Lung microvascular endothelial cell (primary cell): ENCODE measurements around the gene INSIG2. TPM values are rescaled to one million over a fixed set of nuclear protein-coding genes. Genes with fewer than 3 reads are reported as not detected.

ENCODE experiments used
- DNase-seq, 2 donors: peaks; one replicate each; pipeline versions ENCODE4 v3.0.0 to v3.0.0-alpha.2; 2010; ENCODE audit warnings: low read depth in 2 of 2
- total RNA-seq: library from RNA; depleted of rRNA; stranded (reverse); fragments of >200 nt; gene quantifications from 2 replicates; pipeline ENCODE4 v1.2.1, GENCODE V29; 2014

The INSIG2 gene
- total RNA-seq, 1 donor from 2014 or later: 19.6 TPM

- no peak for DNase-seq
Observed at GRCh38 chr2:118127250-118127649, 39.0 kb downstream of the INSIG2 start.

- no peak for DNase-seq
Observed at GRCh38 chr2:118128826-118129225, 40.6 kb downstream of the INSIG2 start.

DNA sequence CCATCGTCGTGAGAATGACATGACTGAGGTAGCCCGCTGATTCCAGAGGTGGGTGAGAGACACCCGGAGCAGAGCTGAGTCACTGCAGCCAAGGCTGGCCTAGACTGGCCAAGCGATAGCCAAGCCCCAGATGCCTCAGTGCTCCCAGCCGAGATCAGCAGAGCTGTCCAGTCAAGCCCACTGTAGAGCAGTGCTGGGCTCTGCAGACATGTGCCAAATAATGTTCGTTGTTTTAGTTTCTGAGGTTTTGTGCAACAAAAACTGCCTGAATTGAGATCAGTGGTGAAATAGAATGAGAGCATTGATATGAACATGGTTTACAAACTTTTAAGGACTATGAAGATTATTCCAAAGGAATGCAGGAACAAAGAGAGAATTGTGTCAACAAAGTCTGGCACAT lies 42.1 kb downstream of the INSIG2 start:
- DNase-seq: no peak

DNA sequence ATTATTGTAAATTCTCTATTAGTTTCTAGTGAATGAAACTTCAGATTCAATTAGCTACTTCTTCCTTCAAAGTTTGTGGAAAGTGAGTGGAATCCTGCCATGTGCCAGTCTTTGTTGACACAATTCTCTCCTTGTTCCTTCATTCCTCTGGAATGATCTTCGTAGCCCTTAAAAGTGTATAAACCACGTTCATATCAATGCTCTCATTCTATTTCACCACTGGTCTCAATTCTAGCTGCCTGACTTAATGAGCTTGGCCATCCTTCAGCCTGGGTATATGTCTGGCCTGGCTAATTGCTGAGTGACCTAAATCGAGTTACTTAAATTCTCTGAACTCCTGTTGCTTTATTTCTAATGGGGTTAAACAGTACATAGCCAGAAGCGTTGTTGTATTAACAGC lies 43.5 kb downstream of the INSIG2 start:
- no peak for DNase-seq

- no peak for DNase-seq
Observed at GRCh38 chr2:118133916-118134315, 45.6 kb downstream of the INSIG2 start.

GRCh38 chr2:118134650-118135049 lies 46.4 kb downstream of the INSIG2 start:
- no peak for DNase-seq

DNA sequence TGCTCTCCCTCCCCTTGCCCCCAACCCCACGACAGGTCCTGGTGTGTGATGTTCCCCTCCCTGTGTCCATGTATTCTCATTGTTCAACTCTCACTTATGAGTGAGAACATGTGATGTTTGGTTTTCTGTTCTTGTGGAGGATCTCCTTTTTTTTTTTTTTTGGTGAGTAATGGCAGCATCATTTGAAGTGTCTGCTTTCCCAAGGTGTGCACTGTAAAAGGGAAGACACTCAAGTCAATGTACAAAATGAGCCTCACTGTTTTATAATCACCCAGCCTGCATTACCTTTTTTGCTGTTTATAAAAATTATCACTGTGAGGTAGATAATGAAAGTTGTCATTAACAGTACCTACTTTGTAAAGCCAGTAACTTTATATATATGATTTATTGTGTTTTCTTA lies 56.9 kb downstream of the INSIG2 start:
- DNase-seq: no peak

DNA sequence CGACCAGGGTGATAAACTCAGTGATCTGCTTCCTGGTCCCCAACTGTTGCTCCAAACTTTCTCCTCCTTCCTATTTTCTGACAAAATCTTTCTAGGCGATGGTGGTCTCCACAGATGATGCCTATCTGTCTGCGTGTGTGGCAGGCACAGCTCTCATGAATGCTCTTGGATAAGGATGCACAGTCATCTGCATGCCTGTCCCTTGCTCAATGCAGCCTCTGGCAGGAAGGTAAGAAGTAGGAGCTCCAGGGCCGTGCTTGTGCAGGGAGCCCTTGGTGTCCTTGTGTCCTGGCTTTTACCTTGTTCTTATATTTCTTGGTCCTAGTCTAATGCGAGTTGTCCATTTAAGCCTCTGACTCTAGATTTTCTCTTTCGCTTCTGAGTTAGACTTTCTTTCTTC lies 57.5 kb downstream of the INSIG2 start:
- DNase-seq: no peak

DNA sequence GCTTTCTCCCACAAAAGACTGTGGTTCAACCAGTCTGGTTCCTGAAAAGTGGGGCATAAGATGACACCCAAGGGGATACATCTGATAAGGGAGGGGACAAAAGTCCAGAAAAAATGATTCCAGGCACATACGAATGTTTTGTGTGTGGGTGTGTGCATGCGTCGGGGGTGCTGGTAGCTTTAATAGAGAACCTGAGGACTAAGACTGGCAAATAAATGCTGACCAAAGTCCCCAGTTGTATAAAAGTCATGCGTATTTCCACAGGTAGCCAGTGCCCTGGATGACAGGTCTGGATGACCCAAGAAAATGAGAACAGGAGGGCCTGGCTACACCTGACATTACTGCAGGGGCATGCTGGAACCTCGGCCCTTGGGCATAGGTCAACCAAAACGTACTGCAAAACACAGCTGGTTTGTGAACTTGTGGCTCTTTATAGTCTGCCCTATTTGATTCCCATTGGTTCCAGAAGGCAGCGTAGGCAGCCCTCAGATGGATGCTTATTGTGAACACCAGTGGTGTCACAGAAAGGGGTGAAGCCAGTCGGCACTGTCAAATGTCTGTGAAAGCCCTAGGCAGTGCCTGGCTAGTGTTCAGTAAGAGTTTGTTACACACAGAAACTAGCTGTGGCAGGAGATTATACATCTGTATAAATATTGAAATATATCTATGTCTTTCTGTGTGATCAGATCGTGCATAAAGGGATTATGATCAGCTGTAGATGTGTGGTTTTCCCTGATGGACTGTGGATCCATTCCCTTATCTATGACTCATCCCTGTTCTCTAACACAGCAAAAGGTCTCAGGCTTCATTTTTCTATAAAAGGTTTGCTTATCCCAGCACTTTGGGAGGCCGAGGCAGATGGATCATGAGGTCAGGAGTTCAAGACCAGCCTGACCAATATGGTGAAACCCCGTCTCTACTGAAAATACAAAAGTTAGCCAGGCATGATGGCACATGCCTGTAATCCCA lies 58.3 kb downstream of the INSIG2 start:
- DNase-seq: no peak

DNA sequence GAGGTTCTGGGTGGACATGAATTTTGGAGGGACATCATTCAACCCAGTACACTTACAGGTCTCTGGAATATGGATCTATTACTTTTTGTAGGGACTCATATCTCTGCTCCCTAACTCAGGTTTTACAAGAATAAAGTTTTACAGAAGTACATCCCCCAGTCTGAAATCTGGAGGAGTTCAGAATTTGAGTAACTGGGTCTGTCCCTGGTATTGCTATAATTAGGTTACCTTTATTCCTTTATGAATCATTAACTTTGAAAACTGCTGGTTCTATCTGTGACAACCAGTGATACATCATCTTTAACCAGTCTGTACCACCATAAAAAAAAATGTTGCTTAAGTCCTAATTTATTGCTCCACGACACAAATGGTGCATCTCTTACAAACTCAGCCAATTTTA lies 59.9 kb downstream of the INSIG2 start:
- no peak for DNase-seq

GRCh38 chr2:118148809-118149208 lies 60.5 kb downstream of the INSIG2 start:
- peak; percentile 5 to 38 for DNase-seq

DNA sequence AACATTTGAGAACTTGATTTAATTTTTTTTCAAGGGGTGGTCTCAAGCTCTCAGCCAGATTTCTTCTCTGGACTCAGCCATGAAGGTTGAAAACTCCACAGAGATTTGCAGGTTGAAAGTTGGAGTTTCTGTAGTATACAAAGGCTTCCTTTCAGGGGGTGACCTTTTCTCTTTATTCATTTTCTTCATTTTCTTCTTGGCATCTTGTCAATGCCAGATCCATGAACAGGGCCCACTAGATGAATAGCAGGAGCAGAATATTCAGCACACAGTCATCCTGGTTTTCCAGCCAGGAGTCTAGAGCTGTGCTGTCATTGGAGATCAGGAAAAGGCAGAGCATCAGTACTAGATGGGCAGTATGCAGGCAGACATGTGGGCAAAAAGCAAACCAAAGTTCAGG lies 62.0 kb downstream of the INSIG2 start:
- DNase-seq: no peak

DNA sequence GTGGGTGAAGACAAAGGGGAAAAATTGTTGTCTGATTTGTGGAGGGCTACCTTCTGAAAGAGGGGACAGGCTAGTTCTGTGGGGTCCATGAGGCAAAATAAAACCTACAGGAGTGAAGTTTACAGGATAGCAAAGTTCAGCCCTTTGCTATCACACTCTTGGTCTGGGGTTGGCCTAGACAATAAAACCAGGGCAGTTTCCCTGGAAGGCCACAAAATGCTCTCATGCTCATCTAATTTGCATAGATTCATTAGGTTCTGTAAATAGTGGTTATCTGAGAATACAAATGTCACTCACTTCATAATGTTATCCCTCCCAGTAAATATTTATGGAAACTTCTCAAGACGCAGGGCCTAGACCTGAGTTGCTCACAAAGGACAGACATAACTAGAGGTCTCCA lies 63.6 kb downstream of the INSIG2 start:
- no peak for DNase-seq

DNA sequence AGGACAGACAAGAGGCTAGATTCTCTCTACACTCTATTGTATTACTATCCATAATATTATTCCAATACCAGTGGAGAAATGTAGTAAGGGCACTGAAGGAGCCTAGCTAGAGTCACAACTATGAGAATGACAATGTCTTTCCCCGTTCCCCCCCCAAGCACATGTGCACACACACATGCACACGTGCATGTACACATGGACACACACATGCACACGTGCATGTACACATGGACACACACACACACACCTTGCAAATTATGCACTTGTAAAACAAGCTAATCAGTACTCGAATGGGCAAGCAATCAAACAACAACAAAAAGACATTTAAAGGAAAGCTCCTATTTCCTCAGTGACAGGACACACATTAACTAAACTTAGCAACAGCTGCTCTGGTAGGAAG lies 65.2 kb downstream of the INSIG2 start:
- DNase-seq: no peak

DNA sequence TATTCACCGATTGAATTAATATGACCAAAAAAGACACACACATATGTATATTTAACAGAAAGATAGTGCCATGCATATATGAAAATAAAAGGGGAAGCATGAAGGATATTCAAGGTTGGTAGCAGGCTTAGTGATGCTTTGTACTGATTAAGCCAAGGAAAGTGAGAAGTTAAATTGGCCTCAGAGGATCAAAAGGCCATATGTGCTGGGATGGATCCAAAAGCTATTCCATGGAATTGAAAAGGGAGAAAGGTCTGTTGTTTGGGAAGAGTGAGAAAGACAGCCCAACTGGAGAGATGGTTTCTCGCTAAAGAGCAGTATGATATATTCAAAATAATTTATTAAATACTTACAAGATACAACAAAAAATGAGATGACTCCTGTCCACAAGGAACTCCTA lies 65.9 kb downstream of the INSIG2 start:
- DNase-seq: no peak

Other genes starting within 250 kb of the INSIG2 start
- gene CCDC93, start 74.4 kb upstream of the INSIG2 start, total RNA-seq: 13.7 and 19.0 TPM in 2 replicates